ENCODE measurements around the gene PIANP.

DNA sequence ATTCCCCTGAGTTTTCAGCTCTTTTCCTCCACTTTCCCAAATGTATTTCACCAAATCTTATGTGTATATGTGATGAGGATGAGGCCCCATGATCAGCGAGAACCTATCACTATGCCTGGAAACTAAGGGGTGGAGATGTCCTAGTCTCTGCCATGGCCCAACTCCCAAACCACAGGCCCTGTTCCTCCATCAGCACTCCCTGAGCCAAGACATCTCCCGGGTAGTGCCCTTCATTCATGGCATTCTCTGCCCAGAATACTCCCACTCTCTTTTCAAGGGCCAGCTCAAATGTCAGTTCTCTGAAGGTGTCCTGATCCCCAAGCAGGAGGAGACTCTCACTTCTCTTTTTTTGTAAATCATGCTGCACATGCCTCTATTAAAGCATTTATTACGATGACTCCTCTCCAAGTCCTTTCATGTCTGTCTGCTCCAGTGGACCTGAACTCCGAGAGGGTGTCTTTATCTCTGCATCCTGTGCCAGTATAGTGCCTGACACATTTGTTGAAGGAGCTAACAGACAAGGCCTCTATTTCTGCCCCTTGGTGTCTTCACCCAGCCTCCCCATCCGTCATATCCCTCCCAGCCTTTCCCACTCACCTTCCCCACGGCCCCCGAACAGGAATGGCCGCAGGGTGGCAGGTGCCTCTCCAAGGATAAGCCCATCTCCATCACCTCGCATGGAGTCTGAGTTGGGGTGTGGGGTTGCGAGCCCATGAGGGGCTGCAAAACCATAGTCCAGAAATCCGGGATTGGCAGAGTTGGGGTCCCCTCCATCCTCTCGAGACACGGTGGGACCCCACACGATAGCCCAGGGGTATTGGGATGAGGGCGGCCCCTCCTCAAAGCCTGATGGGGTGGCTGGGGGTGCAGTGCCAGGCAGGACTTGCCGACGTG, 3.7 kb downstream of the PIANP start:
- TF ChIP-seq, protein P1, sequence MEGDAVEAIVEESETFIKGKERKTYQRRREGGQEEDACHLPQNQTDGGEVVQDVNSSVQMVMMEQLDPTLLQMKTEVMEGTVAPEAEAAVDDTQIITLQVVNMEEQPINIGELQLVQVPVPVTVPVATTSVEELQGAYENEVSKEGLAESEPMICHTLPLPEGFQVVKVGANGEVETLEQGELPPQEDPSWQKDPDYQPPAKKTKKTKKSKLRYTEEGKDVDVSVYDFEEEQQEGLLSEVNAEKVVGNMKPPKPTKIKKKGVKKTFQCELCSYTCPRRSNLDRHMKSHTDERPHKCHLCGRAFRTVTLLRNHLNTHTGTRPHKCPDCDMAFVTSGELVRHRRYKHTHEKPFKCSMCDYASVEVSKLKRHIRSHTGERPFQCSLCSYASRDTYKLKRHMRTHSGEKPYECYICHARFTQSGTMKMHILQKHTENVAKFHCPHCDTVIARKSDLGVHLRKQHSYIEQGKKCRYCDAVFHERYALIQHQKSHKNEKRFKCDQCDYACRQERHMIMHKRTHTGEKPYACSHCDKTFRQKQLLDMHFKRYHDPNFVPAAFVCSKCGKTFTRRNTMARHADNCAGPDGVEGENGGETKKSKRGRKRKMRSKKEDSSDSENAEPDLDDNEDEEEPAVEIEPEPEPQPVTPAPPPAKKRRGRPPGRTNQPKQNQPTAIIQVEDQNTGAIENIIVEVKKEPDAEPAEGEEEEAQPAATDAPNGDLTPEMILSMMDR (conservative IDR thresholded peaks at IDR 0.05; ENCODE audit: low read length): no peak
- no peak for TF ChIP-seq EZH2phosphoT487 (IDR thresholded peaks at IDR 0.05; ENCODE audit: borderline replicate concordance, low read depth, low read length)

All from OCI-LY7 (cell line).